Astrocyte (in vitro differentiated cells and primary cell): ENCODE data around the gene RAB11FIP3. TPM values are rescaled to one million over a fixed set of nuclear protein-coding genes. Genes with fewer than 3 reads are reported as not detected.

Experiments used
- DNase-seq: peaks from one replicate; pipeline ENCODE4 v3.0.0-alpha.2; 2010; ENCODE audit warnings: low read depth
- FAIRE-seq: peaks from 2 replicates; lab custom pipeline; 2011; peaks lifted over from hg19 to GRCh38; lab: Jason Lieb, UNC
- H2AFZ ChIP-seq: 2 replicates; pipeline ENCODE4 v1.6.0; 2012; ENCODE audit warnings: low read depth, low read length, inconsistent platforms
- H3K27ac ChIP-seq: 2 replicates; pipeline ENCODE4 v1.5.1; 2011; ENCODE audit warnings: low read depth, low read length, inconsistent platforms
- H3K27me3 ChIP-seq: 2 replicates; pipeline ENCODE4 v1.6.0; 2011; ENCODE audit warnings: low read length, inconsistent platforms; ENCODE audit not compliant: insufficient read depth
- H3K36me3 ChIP-seq: 2 replicates; pipeline ENCODE4 v1.5.1; 2011; ENCODE audit warnings: low read length, inconsistent platforms; ENCODE audit not compliant: insufficient read depth
- H3K4me1 ChIP-seq: 2 replicates; pipeline ENCODE4 v1.5.1; 2011; ENCODE audit warnings: low read length, inconsistent platforms; ENCODE audit not compliant: insufficient read depth
- H3K4me2 ChIP-seq: 2 replicates; pipeline ENCODE4 v1.6.0; 2012; ENCODE audit warnings: low read length, inconsistent platforms
- H3K4me3 ChIP-seq: 2 replicates; pipeline ENCODE4 v1.5.1; 2011; ENCODE audit warnings: low read depth, mild to moderate bottlenecking, low read length, inconsistent platforms; ENCODE audit not compliant: insufficient read depth
- H3K79me2 ChIP-seq: 2 replicates; pipeline ENCODE4 v1.6.0; 2012; ENCODE audit warnings: mild to moderate bottlenecking, low read length, inconsistent platforms; ENCODE audit not compliant: insufficient read depth
- H3K9ac ChIP-seq: 2 replicates; pipeline ENCODE4 v1.6.0; 2012; ENCODE audit warnings: mild to moderate bottlenecking, low read length, inconsistent platforms
- H3K9me3 ChIP-seq: 2 replicates; pipeline ENCODE4 v1.5.1; 2012; ENCODE audit warnings: low read depth, mild to moderate bottlenecking, low read length, inconsistent platforms; ENCODE audit not compliant: insufficient read depth
- H4K20me1 ChIP-seq: 2 replicates; pipeline ENCODE4 v1.6.0; 2012; ENCODE audit warnings: low read length, inconsistent platforms; ENCODE audit not compliant: insufficient read depth
- H3K27ac Mint-ChIP-seq: one replicate; pipeline ENCODE4 v1.8.0; 2021; ENCODE audit warnings: mild to moderate bottlenecking, mixed read lengths; ENCODE audit not compliant: unreplicated experiment
- H3K27me3 Mint-ChIP-seq: one replicate; pipeline ENCODE4 v1.8.0; 2021; ENCODE audit warnings: low read depth, mixed read lengths; ENCODE audit not compliant: unreplicated experiment
- H3K36me3 Mint-ChIP-seq: one replicate; pipeline ENCODE4 v1.8.0; 2021; ENCODE audit warnings: low read depth, mixed read lengths; ENCODE audit not compliant: unreplicated experiment
- H3K4me1 Mint-ChIP-seq: one replicate; pipeline ENCODE4 v1.8.0; 2021; ENCODE audit warnings: low read depth, mixed read lengths; ENCODE audit not compliant: unreplicated experiment
- H3K4me3 Mint-ChIP-seq: one replicate; pipeline ENCODE4 v1.8.0; 2021; ENCODE audit warnings: mild to moderate bottlenecking, moderate library complexity, mixed read lengths; ENCODE audit not compliant: unreplicated experiment
- H3K9me3 Mint-ChIP-seq: one replicate; pipeline ENCODE4 v1.8.0; 2021; ENCODE audit warnings: mild to moderate bottlenecking, mixed read lengths; ENCODE audit not compliant: unreplicated experiment
- CTCF ChIP-seq: IDR thresholded peaks from 2 replicates; pipeline ENCODE4 v1.5.1; 2011; ENCODE audit warnings: low read depth, mild to moderate bottlenecking, inconsistent platforms, low read length, moderate library complexity; ENCODE audit not compliant: insufficient read depth
- EZH2 ChIP-seq: IDR thresholded peaks from 2 replicates; pipeline ENCODE4 v1.6.1; 2012; ENCODE audit warnings: mild to moderate bottlenecking, low read length, inconsistent platforms; ENCODE audit not compliant: insufficient read depth
- total RNA-seq: library from RNA; stranded (reverse); gene quantifications from 2 replicates; pipeline ENCODE4 v1.2.1, GENCODE V29; 2021

The RAB11FIP3 gene
- total RNA-seq, 1 donor from 2014 or later = 21.2 TPM

DNA sequence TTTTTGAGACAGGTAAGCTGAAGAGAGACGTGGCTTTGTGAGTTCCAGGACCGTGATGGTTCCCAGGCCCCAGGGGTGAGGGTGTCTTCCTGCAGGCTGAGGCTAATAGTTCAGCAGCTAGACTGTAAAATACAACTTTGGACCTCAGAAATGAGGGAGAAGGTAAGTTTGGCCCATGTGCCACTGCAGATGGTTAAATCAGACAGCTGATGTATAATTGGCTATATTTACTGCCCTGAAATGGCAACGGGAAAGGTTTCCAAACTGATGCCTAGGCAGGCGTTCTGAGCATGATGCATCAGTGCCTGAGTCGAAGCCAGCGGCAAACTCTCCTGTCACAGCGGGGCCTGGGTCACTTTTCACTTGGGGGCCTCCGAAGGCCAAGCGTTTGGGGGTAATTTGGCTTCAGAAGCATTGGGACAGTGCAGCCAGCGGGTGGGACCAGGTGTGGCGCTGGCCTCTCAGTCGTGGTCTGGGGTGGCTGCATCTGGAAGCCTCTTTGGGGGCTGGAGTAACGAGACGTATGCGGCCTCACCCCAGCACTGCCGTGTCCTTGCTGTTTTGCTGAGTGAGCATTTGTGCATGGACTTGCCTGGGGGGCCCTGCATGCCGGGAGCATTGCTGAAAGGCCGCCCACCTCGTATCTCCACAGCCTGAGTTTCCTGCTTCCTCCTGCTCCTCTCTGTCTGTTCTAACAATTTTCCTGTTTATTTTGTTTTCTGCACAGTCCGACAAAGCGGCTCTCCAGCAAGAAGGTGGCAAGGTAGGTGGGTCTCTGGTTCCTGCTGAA lies 70.8 kb downstream of the RAB11FIP3 start:
- no peak for DNase-seq
- no peak for TF ChIP-seq EZH2
- FAIRE-seq = no peak
- H3K79me2 ChIP-seq = no peaks in the 10 kb centered on the region
- no peaks in the 10 kb centered on the region for H3K9me3 Mint-ChIP-seq
- no peak overlapping the region for H2AFZ ChIP-seq
- H3K4me2 ChIP-seq = no peak overlapping the region
- peaks cover 4% of the 10 kb centered on the region for H3K4me1 ChIP-seq
- H4K20me1 ChIP-seq = peaks cover 17% of the 10 kb centered on the region
- H3K36me3 Mint-ChIP-seq = peaks cover 7% of the 10 kb centered on the region
- H3K9me3 ChIP-seq = no peaks in the 10 kb centered on the region
- H3K9ac ChIP-seq = no peak overlapping the region
- peaks cover 3% of the 10 kb centered on the region for H3K4me1 Mint-ChIP-seq
- no peaks in the 10 kb centered on the region for H3K27me3 Mint-ChIP-seq
- H3K4me3 ChIP-seq = no peak overlapping the region
- H3K27ac Mint-ChIP-seq = no peak overlapping the region
- no peaks in the 10 kb centered on the region for H3K27me3 ChIP-seq
- H3K27ac ChIP-seq = no peak overlapping the region
- H3K36me3 ChIP-seq = peaks cover 4% of the 10 kb centered on the region
- no peak overlapping the region for H3K4me3 Mint-ChIP-seq

DNA sequence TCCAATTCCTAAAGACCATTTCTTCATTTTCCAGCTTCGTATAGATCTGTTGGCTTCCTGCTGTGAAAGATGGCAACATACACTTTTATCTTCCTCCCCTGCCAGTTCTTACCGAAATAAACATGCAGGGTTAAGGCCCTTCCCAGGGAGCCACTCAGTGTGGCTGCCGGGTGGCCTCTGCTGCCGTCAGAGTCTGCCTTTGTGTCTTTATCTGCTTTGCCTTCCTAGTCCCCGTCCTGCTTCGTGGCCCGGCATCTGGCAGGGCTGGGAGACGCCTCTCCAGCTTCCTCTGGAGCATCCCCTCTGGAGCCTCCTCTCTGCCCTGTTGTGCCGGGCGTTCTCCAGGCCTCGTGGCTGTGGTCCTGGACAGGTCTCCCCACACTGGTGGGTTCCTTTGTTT lies 71.8 kb downstream of the RAB11FIP3 start:
- H3K27ac Mint-ChIP-seq = peak overlapping the region; percentile 13
- H3K4me3 Mint-ChIP-seq = no peak overlapping the region
- no peaks in the 10 kb centered on the region for H3K79me2 ChIP-seq

GRCh38 chr16:499924-500323 lies 74.5 kb downstream of the RAB11FIP3 start:
- no peak for FAIRE-seq
- no peak overlapping the region for H3K27ac Mint-ChIP-seq

More for the DNA sequence above, 71.8 kb downstream of the RAB11FIP3 start:
- Mint-ChIP-seq H3K9me3 (no peaks in the 10 kb centered on the region), H3K4me1 (no peaks in the 10 kb centered on the region), H3K27me3 (no peaks in the 10 kb centered on the region), H3K36me3 (peaks cover 7% of the 10 kb centered on the region)
- TF ChIP-seq CTCF = no peak
- no peak for TF ChIP-seq EZH2
- H3K9me3 ChIP-seq = no peaks in the 10 kb centered on the region
- H3K36me3 ChIP-seq = peaks cover 4% of the 10 kb centered on the region
- no peak overlapping the region for H3K4me3 ChIP-seq
- H4K20me1 ChIP-seq = peaks cover 17% of the 10 kb centered on the region
- no peak overlapping the region for H3K27ac ChIP-seq
- DNase-seq = no peak
- no peaks in the 10 kb centered on the region for H3K4me1 ChIP-seq
- no peak overlapping the region for H3K9ac ChIP-seq
- H3K27me3 ChIP-seq = no peaks in the 10 kb centered on the region
- FAIRE-seq = no peak
- H3K4me2 ChIP-seq = no peak overlapping the region
- no peak overlapping the region for H2AFZ ChIP-seq

More at GRCh38 chr16:499924-500323, 74.5 kb downstream of the RAB11FIP3 start:
- Histone ChIP-seq H3K27ac (no peak overlapping the region), H3K4me1 (no peaks in the 10 kb centered on the region), H3K36me3 (peaks cover 4% of the 10 kb centered on the region), H2AFZ (no peak overlapping the region), H3K27me3 (no peaks in the 10 kb centered on the region), H3K9me3 (no peaks in the 10 kb centered on the region), H3K79me2 (no peaks in the 10 kb centered on the region), H4K20me1 (peaks cover 13% of the 10 kb centered on the region), H3K4me3 (no peak overlapping the region), H3K9ac (no peak overlapping the region), H3K4me2 (no peak overlapping the region)
- TF ChIP-seq EZH2 = no peak
- TF ChIP-seq CTCF = no peak
- H3K9me3 Mint-ChIP-seq = no peaks in the 10 kb centered on the region
- H3K36me3 Mint-ChIP-seq = peaks cover 7% of the 10 kb centered on the region
- H3K4me3 Mint-ChIP-seq = no peak overlapping the region
- no peak for DNase-seq
- no peaks in the 10 kb centered on the region for H3K4me1 Mint-ChIP-seq
- H3K27me3 Mint-ChIP-seq = peaks cover 2% of the 10 kb centered on the region
